Activated naive CD4-positive, alpha-beta T cell treated with anti-CD3 and anti-CD28 coated beads, Interleukin-2, amount 10 ng/mL, durations not matched to agents 7 days and 5 days (primary cell): Measurements from ENCODE around the gene ZNF524.

ENCODE experiments used
- CTCF ChIA-PET: fragments of 350-600 bp; sonication (Branson Sonifier 250); formaldehyde crosslinking; loops from one replicate; lab custom pipeline; 2021; ENCODE audit warnings: antibody characterized with exemption; lab: Charles Lee
- DNase-seq: peaks from one replicate; pipeline ENCODE4 v3.0.0-alpha.2; 2020
- H3K27ac Mint-ChIP-seq: one replicate; pipeline ENCODE4 v1.8.0; 2021; ENCODE audit warnings: mild to moderate bottlenecking, moderate library complexity, mixed read lengths
- H3K27me3 Mint-ChIP-seq: one replicate; pipeline ENCODE4 v1.8.0; 2021; ENCODE audit warnings: mild to moderate bottlenecking, mixed read lengths
- H3K36me3 Mint-ChIP-seq: one replicate; pipeline ENCODE4 v1.8.0; 2021; ENCODE audit warnings: mixed read lengths
- H3K4me1 Mint-ChIP-seq: one replicate; pipeline ENCODE4 v1.8.0; 2021; ENCODE audit warnings: mixed read lengths
- H3K4me3 Mint-ChIP-seq: one replicate; pipeline ENCODE4 v1.8.0; 2021; ENCODE audit warnings: mild to moderate bottlenecking, moderate library complexity, mixed read lengths
- H3K9me3 Mint-ChIP-seq: one replicate; pipeline ENCODE4 v1.8.0; 2021; ENCODE audit warnings: mixed read lengths

The ZNF524 gene

GRCh38 chr19:55586976-55587668, 13.0 kb upstream of the ZNF524 start:
- Mint-ChIP-seq H3K4me1 (peaks cover 22% of the 10 kb centered on the region), H3K27me3 (peaks cover 34% of the 10 kb centered on the region), H3K9me3 (no peaks in the 10 kb centered on the region), H3K36me3 (peaks cover 4% of the 10 kb centered on the region), H3K27ac (peak overlapping the region; percentile 45), H3K4me3 (peak overlapping the region; percentile 62)
- DNase-seq: peak; percentile 95
- CTCF ChIA-PET: interaction anchor here (0.9 to 1.5 kb wide), 3 partner anchors 12 to 46 kb away, joined by 4 to 6 read pairs (median 4); partner anchors contain the start of genes FIZ1 and ZNF865

GRCh38 chr19:55588738-55589137, 11.3 kb upstream of the ZNF524 start:
- Mint-ChIP-seq H3K4me3 (no peak overlapping the region), H3K27me3 (peaks cover 34% of the 10 kb centered on the region), H3K4me1 (peaks cover 22% of the 10 kb centered on the region), H3K9me3 (no peaks in the 10 kb centered on the region), H3K36me3 (peaks cover 7% of the 10 kb centered on the region), H3K27ac (no peak overlapping the region)
- CTCF ChIA-PET: no interaction called here
- no peak for DNase-seq

DNA sequence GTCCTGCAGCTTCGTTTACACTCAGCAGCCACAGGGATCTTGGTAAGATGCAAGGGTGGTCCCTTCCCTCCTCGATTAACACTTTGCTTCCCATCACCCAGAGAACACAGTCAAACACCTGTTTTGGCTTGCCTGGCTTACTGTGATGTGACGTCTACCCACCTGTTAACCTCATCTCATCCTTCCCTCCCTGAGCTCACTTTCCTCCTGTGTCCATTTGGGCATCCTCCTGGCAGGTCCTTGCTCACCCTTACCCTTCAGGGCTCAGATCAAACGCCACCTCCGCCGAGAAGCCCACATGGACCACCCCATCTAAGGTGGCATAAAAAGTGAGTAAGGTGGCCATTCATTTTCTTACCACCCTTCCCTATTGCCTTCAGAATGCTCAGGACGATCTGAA, 10.0 kb upstream of the ZNF524 start:
- H3K27ac Mint-ChIP-seq: no peak overlapping the region
- CTCF ChIA-PET: no interaction called here

GRCh38 chr19:55590617-55591016, 9.5 kb upstream of the ZNF524 start:
- Mint-ChIP-seq H3K4me1 (peaks cover 19% of the 10 kb centered on the region), H3K4me3 (no peak overlapping the region), H3K9me3 (peaks cover 2% of the 10 kb centered on the region), H3K36me3 (peaks cover 17% of the 10 kb centered on the region), H3K27me3 (peaks cover 20% of the 10 kb centered on the region), H3K27ac (no peak overlapping the region)
- CTCF ChIA-PET: no interaction called here
- no peak for DNase-seq

More for the DNA sequence above, 10.0 kb upstream of the ZNF524 start:
- Mint-ChIP-seq H3K4me1 (peaks cover 24% of the 10 kb centered on the region), H3K9me3 (peaks cover 2% of the 10 kb centered on the region), H3K36me3 (peaks cover 12% of the 10 kb centered on the region), H3K4me3 (no peak overlapping the region), H3K27me3 (peaks cover 25% of the 10 kb centered on the region)
- no peak for DNase-seq

GRCh38 chr19:55591555-55591954, 8.5 kb upstream of the ZNF524 start:
- CTCF ChIA-PET: no interaction called here
- H3K4me3 Mint-ChIP-seq: no peak overlapping the region
- H3K27me3 Mint-ChIP-seq: peaks cover 10% of the 10 kb centered on the region
- H3K36me3 Mint-ChIP-seq: peaks cover 27% of the 10 kb centered on the region
- H3K9me3 Mint-ChIP-seq: peaks cover 2% of the 10 kb centered on the region
- no peak overlapping the region for H3K27ac Mint-ChIP-seq
- peaks cover 15% of the 10 kb centered on the region for H3K4me1 Mint-ChIP-seq
- no peak for DNase-seq

DNA sequence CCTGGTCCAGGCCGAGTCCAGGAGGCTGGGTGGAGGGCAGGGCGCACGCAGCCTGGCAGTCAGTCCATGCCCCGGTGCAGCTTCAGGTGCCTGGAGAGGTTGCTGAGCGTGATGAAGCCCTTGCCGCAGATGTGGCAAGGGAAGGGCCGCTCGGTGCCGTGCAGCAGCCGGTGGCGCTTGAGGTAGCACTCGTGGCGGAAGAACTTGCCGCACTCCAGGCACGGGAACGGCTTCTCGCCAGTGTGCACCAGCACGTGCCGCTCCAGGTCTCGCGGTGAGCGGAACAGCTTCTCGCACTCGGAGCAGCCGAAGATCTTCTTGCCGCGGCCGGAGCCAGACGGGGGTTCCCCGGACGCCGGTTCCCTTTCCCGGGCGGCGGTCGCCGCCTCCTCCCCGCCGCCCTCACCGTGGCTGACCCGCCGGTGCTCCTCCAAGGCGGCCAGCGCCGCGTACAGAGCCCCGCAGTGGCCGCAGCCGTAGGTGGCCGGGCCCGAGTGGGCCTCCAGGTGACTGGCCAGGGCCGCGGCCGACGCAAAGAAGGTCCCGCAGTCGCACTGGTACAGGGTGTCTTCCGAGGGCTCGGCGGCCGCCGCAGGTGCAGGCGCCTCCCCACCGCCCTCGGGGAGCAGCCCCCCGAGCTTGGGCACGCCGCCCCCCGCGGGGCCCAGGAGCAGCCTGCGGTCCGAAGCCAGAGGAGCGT, 7.5 kb upstream of the ZNF524 start:
- Mint-ChIP-seq H3K27ac (no peak overlapping the region), H3K4me1 (peaks cover 7% of the 10 kb centered on the region), H3K27me3 (peaks cover under 1% of the 10 kb centered on the region), H3K36me3 (peaks cover 32% of the 10 kb centered on the region), H3K9me3 (peaks cover 2% of the 10 kb centered on the region), H3K4me3 (no peak overlapping the region)
- CTCF ChIA-PET: no interaction called here
- no peak for DNase-seq

- Mint-ChIP-seq H3K4me3 (no peak overlapping the region), H3K27me3 (no peaks in the 10 kb centered on the region), H3K36me3 (peaks cover 35% of the 10 kb centered on the region), H3K27ac (no peak overlapping the region), H3K4me1 (peaks cover 7% of the 10 kb centered on the region), H3K9me3 (peaks cover 2% of the 10 kb centered on the region)
- CTCF ChIA-PET: no interaction called here
- DNase-seq: no peak
Measured at GRCh38 chr19:55593096-55593772, 6.9 kb upstream of the ZNF524 start.

DNA sequence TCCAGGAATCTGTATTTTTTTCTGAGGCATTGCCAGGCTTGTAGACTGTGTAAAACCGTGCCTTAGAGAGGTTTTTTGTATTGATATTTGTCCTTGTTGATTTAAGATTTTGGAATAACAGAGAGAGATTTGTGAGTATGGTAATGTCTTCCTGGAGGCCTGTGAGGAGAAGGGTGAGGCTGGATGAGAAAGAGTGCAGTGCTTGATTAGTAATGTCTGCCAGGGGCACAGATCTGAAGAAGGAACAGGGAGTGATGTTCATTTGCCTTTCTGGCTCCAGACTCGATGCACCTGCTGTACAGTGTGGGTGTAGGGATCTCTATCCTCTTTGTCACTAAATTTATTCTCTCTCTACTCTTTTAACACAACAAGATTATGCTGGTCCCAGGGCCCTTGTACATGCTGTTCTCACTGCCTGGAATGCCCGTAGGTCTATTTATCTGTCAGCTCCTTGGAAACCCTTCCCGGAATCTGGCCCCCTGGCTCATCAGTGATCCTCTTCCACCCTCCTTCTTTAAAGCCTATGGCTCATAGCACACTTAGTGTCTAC, 5.0 kb upstream of the ZNF524 start:
- H3K36me3 Mint-ChIP-seq: peaks cover 40% of the 10 kb centered on the region
- no peak for DNase-seq
- H3K27ac Mint-ChIP-seq: no peak overlapping the region
- H3K4me3 Mint-ChIP-seq: no peak overlapping the region
- CTCF ChIA-PET: interaction anchor here (0.8 kb wide), 1 partner anchor 11 kb away, joined by 3 read pairs; no protein-coding TSS in a partner anchor
- H3K4me1 Mint-ChIP-seq: peaks cover 11% of the 10 kb centered on the region
- peaks cover 2% of the 10 kb centered on the region for H3K9me3 Mint-ChIP-seq
- H3K27me3 Mint-ChIP-seq: no peaks in the 10 kb centered on the region

GRCh38 chr19:55596304-55596703, 3.8 kb upstream of the ZNF524 start:
- peaks cover 40% of the 10 kb centered on the region for H3K36me3 Mint-ChIP-seq
- no peak overlapping the region for H3K27ac Mint-ChIP-seq
- H3K4me3 Mint-ChIP-seq: no peak overlapping the region
- H3K9me3 Mint-ChIP-seq: peaks cover 2% of the 10 kb centered on the region
- peaks cover 17% of the 10 kb centered on the region for H3K4me1 Mint-ChIP-seq
- CTCF ChIA-PET: no interaction called here
- DNase-seq: no peak
- H3K27me3 Mint-ChIP-seq: no peaks in the 10 kb centered on the region

DNA sequence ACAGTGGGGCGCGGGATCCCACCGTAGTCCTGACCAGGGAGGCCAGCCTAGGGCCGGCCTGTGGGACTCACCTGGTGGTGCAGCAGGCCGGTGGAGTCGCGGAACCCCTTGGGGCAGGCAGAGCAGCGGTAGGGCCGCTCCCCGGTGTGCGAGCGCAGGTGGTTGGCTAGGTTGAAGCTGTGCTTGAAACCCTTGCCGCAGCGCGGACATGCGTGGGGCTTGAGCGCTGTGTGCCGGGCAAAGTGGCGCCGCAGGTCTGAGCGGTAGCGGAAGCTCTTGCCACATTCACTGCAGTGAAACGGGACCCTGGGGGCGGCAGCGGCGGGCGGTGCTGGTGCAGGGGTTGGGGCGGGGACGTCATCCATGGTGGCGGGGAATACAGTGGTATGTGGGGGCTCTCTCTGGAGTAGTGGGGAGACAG, 2.6 kb upstream of the ZNF524 start:
- Mint-ChIP-seq H3K27me3 (no peaks in the 10 kb centered on the region), H3K36me3 (peaks cover 40% of the 10 kb centered on the region), H3K27ac (no peak overlapping the region), H3K4me1 (peaks cover 24% of the 10 kb centered on the region), H3K9me3 (peaks cover 2% of the 10 kb centered on the region), H3K4me3 (no peak overlapping the region)
- CTCF ChIA-PET: no interaction called here
- DNase-seq: no peak

- DNase-seq: no peak
- CTCF ChIA-PET: no interaction called here
- Mint-ChIP-seq H3K4me3 (no peak overlapping the region), H3K36me3 (peaks cover 41% of the 10 kb centered on the region), H3K4me1 (peaks cover 25% of the 10 kb centered on the region), H3K9me3 (peaks cover 2% of the 10 kb centered on the region), H3K27ac (no peak overlapping the region), H3K27me3 (no peaks in the 10 kb centered on the region)
Measured at GRCh38 chr19:55598034-55598433, 2.1 kb upstream of the ZNF524 start.

DNA sequence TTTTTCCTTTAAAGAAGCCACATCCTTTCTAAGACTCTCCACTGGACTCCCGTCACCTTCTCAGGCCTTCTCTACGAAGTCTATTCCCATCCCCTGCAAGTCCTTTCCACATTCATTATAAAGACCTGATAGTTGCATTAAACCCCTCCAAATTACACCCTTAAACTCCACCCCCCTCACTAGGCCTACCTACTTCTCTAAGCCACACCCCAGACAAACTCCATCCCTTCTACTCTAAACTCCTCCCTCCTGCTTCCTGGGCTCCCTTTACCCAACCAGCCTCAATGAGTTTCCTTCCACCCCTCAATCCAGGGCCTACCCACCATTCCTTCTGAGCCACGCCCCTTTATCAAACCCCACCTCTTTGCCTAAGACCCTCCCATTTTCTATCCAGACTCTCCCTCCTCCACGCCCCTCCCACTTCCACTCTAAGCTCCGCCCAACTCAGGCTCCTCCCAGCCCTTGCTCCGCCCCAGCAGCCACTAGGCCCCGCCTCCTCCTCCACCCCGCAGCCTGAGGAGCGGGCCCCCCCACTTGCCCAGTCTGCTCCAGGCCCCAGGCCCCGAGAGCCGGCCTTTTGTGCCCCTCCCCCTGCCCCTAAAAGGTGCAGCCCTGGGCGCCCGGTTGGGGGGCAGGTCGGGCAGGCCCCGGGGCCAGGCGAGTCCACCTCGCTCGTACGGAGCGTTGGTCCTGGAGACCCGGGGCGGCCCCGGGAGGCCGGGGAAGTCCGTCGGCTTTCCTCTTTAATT, 1.2 kb upstream of the ZNF524 start:
- DNase-seq: peak; percentile 95
- Mint-ChIP-seq H3K27me3 (no peaks in the 10 kb centered on the region), H3K4me3 (peak overlapping the region; percentile 98), H3K4me1 (peaks cover 33% of the 10 kb centered on the region), H3K27ac (peak overlapping the region; percentile 99), H3K36me3 (peaks cover 45% of the 10 kb centered on the region), H3K9me3 (peaks cover 2% of the 10 kb centered on the region)
- CTCF ChIA-PET: interaction anchor here (1.6 kb wide), 1 partner anchor 11 kb away, joined by 4 read pairs; no protein-coding TSS in a partner anchor

DNA sequence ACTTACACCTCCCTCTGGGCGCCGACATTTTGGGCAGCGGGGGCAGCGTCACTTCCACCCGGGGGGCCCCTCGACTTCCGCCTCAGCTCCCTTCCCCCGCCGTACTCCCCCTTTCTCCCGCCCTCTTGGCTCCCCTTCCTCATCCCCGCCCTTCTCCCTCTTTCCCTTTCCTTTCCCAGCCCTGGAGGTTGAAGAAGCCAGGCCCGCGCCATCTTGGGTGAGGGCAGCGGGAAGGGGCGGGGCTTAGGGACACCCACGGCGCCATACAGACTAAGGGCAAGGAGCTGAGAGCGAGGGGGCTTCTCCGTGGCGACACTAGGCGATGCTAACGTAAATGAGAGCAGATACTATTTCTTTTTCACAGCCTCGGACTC, 633 bp upstream of the ZNF524 start, which contains the start of gene FIZ1:
Gene FIZ1 (minus strand): TSS at position 50 of the 374 bp plus-strand sequence. CDS start 1,652 bp downstream, outside the sequence.
- peak; percentile 97 for DNase-seq
- Mint-ChIP-seq H3K27me3 (no peaks in the 10 kb centered on the region), H3K4me1 (peaks cover 35% of the 10 kb centered on the region), H3K27ac (peak within 1 kb of the TSS; percentile 99), H3K36me3 (peaks cover 45% of the 10 kb centered on the region), H3K9me3 (peaks cover 2% of the 10 kb centered on the region), H3K4me3 (peak within 1 kb of the TSS; percentile 98)
- CTCF ChIA-PET: interaction anchor here (1.6 kb wide), 1 partner anchor 12 kb away, joined by 4 read pairs; no protein-coding TSS in a partner anchor
